IMR-90 (cell line): ENCODE data around the gene DHRS13. TPM values are rescaled to one million over a fixed set of nuclear protein-coding genes. Genes with fewer than 3 reads are reported as not detected.
A peak's percentile ranks its signal among the peaks of the same experiment; 100 is the strongest.

ENCODE experiments used
- ATAC-seq: fragments of 200-7000 bp; cut with Tn5 transposase; 2 replicates; pipeline ENCODE4 v1.9.1; 2020; ENCODE audit warnings: low read depth, mild to moderate bottlenecking, moderate library complexity
- Bru-seq: library from RNA; stranded (reverse); fragments of 400-500 nt; gene quantifications from one replicate; lab custom pipeline; 2021; lab: Mats Ljungman, UMichigan
- BruChase-seq, 2 experiments: library from RNA; stranded (reverse); fragments of 400-500 nt; gene quantifications; one replicate each; lab custom pipeline; 2021; lab: Mats Ljungman, UMichigan
- BruUV-seq: library from RNA; stranded (reverse); fragments of 400-500 nt; replicated peaks from 2 replicates; lab custom pipeline; 2021; lab: Mats Ljungman, UMichigan
- CTCF ChIA-PET: fragments of 300-600 bp; formaldehyde crosslinking; extraction: SDS; loops from one replicate; lab custom pipeline; 2021; ENCODE audit warnings: antibody characterized with exemption; lab: Yijun Ruan, JAX
- POLR2A ChIA-PET: fragments of 300-600 bp; sonication (Branson Sonifier 250); formaldehyde crosslinking; loops from one replicate; lab custom pipeline; 2022; ENCODE audit warnings: antibody characterized with exemption; ENCODE audit not compliant: unreplicated experiment; lab: Charles Lee
- DNase-seq: peaks from one replicate; pipeline ENCODE4 v3.0.0; 2013
- H2AFZ ChIP-seq: replicated peaks from 2 replicates; pipeline ENCODE3; 2013; ENCODE audit warnings: low read length, mild to moderate bottlenecking; ENCODE audit not compliant: poor library complexity
- H2AK5ac ChIP-seq: 2 replicates; pipeline ENCODE4 v1.6.1; 2013; ENCODE audit warnings: low read depth, low read length, inconsistent platforms
- H2AK9ac ChIP-seq: replicated peaks from 2 replicates; pipeline ENCODE3; 2013; ENCODE audit warnings: mild to moderate bottlenecking, low read depth, low read length, moderate library complexity; ENCODE audit not compliant: poor library complexity
- H2BK120ac ChIP-seq: 2 replicates; pipeline ENCODE4 v1.6.1; 2013; ENCODE audit warnings: low read depth, low read length, inconsistent platforms
- H2BK15ac ChIP-seq: 3 replicates; pipeline ENCODE4 v1.6.1; 2013; ENCODE audit warnings: low read depth, low read length, inconsistent platforms
- H2BK20ac ChIP-seq: 2 replicates; pipeline ENCODE4 v1.6.1; 2013; ENCODE audit warnings: low read depth, mild to moderate bottlenecking, inconsistent platforms, low read length, moderate library complexity
- H2BK5ac ChIP-seq: 2 replicates; pipeline ENCODE4 v1.6.1; 2013; ENCODE audit warnings: mild to moderate bottlenecking, low read depth, low read length, inconsistent platforms; ENCODE audit not compliant: poor library complexity, severe bottlenecking
- H3K14ac ChIP-seq: replicated peaks from 2 replicates; pipeline ENCODE4 v1.6.1; 2013; ENCODE audit warnings: low read depth, low read length, inconsistent platforms
- H3K18ac ChIP-seq: 2 replicates; pipeline ENCODE4 v1.6.1; 2013; ENCODE audit warnings: low read depth, low read length, control low read depth
- H3K23ac ChIP-seq: 2 replicates; pipeline ENCODE4 v1.6.1; 2013; ENCODE audit warnings: low read depth, low read length, inconsistent platforms
- H3K27ac ChIP-seq: 2 replicates; pipeline ENCODE4 v1.5.1; 2013; ENCODE audit warnings: mild to moderate bottlenecking, control low read depth, low read length; ENCODE audit not compliant: insufficient read depth
- H3K27me3 ChIP-seq: 2 replicates; pipeline ENCODE4 v1.6.1; 2013; ENCODE audit warnings: low read length; ENCODE audit not compliant: control insufficient read depth, insufficient read depth
- H3K36me3 ChIP-seq: 2 replicates; pipeline ENCODE4 v1.6.1; 2013; ENCODE audit warnings: low read length, mixed read lengths; ENCODE audit not compliant: control insufficient read depth, insufficient read depth
- H3K4ac ChIP-seq: 2 replicates; pipeline ENCODE4 v1.6.1; 2013; ENCODE audit warnings: low read depth, low read length, inconsistent platforms
- H3K4me1 ChIP-seq: 2 replicates; pipeline ENCODE4 v1.6.1; 2013; ENCODE audit warnings: low read length, mixed read lengths; ENCODE audit not compliant: control insufficient read depth, insufficient read depth
- H3K4me2 ChIP-seq: 2 replicates; pipeline ENCODE4 v1.6.1; 2013; ENCODE audit warnings: low read depth, mild to moderate bottlenecking, control low read depth, low read length, moderate library complexity
- H3K4me3 ChIP-seq: 2 replicates; pipeline ENCODE4 v1.5.1; 2013; ENCODE audit warnings: low read depth, mild to moderate bottlenecking, control low read depth, low read length, moderate library complexity; ENCODE audit not compliant: insufficient read depth
- H3K56ac ChIP-seq: 2 replicates; pipeline ENCODE4 v1.6.1; 2013; ENCODE audit warnings: low read length, inconsistent platforms; ENCODE audit not compliant: insufficient read depth; ENCODE audit errors: extremely low read depth
- H3K79me1 ChIP-seq, 2 experiments: 2 replicates each; pipeline ENCODE4 v1.6.1; 2013; ENCODE audit warnings: low read length in 2 of 2, inconsistent platforms in 1 of 2, low read depth in 1 of 2
- H3K9ac ChIP-seq: 2 replicates; pipeline ENCODE4 v1.6.1; 2013; ENCODE audit warnings: low read depth, low read length, control low read depth
- H3K9me1 ChIP-seq: 2 replicates; pipeline ENCODE4 v1.6.1; 2013; ENCODE audit warnings: low read length, inconsistent platforms; ENCODE audit not compliant: insufficient read depth
- H3K9me3 ChIP-seq: 2 replicates; pipeline ENCODE4 v1.6.1; 2013; ENCODE audit warnings: low read length; ENCODE audit not compliant: control insufficient read depth, insufficient read depth
- H4K20me1 ChIP-seq: 2 replicates; pipeline ENCODE4 v1.6.1; 2013; ENCODE audit warnings: low read length, inconsistent platforms; ENCODE audit not compliant: insufficient read depth
- H4K5ac ChIP-seq: 2 replicates; pipeline ENCODE4 v1.6.1; 2013; ENCODE audit warnings: mild to moderate bottlenecking, low read depth, low read length, control low read depth
- H4K8ac ChIP-seq, 2 experiments: 2 replicates each; pipeline ENCODE4 v1.6.1; 2013; ENCODE audit warnings: low read depth in 2 of 2, low read length in 2 of 2, control low read depth in 1 of 2, inconsistent platforms in 1 of 2
- H4K91ac ChIP-seq: 2 replicates; pipeline ENCODE4 v1.6.1; 2013; ENCODE audit warnings: low read depth, low read length, inconsistent platforms; ENCODE audit not compliant: insufficient read depth
- BHLHE40 ChIP-seq: fragments of 150-350 bp; IDR thresholded peaks from 2 replicates; pipeline ENCODE4 v1.6.1; 2016; ENCODE audit warnings: mild to moderate bottlenecking, low read depth, low read length
- CEBPB ChIP-seq: IDR thresholded peaks from 2 replicates; pipeline ENCODE4 v1.6.1; 2012; ENCODE audit warnings: low read depth, low read length, improper control_type of control experiment
- CHD1 ChIP-seq: IDR thresholded peaks from 2 replicates; pipeline ENCODE4 v1.6.1; 2012; ENCODE audit warnings: low read depth, low read length, improper control_type of control experiment
- FOS ChIP-seq: fragments of 150-350 bp; IDR thresholded peaks from 2 replicates; pipeline ENCODE4 v1.6.1; 2016; ENCODE audit warnings: low read depth, low read length
- MAFK ChIP-seq: IDR thresholded peaks from 2 replicates; pipeline ENCODE4 v1.6.1; 2012; ENCODE audit warnings: low read depth, low read length, improper control_type of control experiment
- MAZ ChIP-seq: IDR thresholded peaks from 2 replicates; pipeline ENCODE4 v1.6.1; 2012; ENCODE audit warnings: low read depth, mild to moderate bottlenecking, low read length, improper control_type of control experiment, moderate library complexity, borderline replicate concordance
- NFE2L2 ChIP-seq: fragments of 150-350 bp; IDR thresholded peaks from 2 replicates; pipeline ENCODE4 v1.6.1; 2016; ENCODE audit warnings: low read depth, mild to moderate bottlenecking, low read length
- POLR2A ChIP-seq: IDR thresholded peaks from 2 replicates; pipeline ENCODE4 v1.6.1; 2012; ENCODE audit warnings: mild to moderate bottlenecking, low read depth, low read length
- RAD21 ChIP-seq: IDR thresholded peaks from 2 replicates; pipeline ENCODE4 v1.6.1; 2012; ENCODE audit warnings: low read length, improper control_type of control experiment
- RCOR1 ChIP-seq: IDR thresholded peaks from 2 replicates; pipeline ENCODE4 v1.6.1; 2012; ENCODE audit warnings: mild to moderate bottlenecking, low read length, improper control_type of control experiment; ENCODE audit not compliant: insufficient replicate concordance
- RFX5 ChIP-seq: IDR thresholded peaks from 2 replicates; pipeline ENCODE4 v1.8.0; 2012; ENCODE audit warnings: low read depth, mild to moderate bottlenecking, low read length, moderate library complexity
- SMC3 ChIP-seq: fragments of 150-350 bp; IDR thresholded peaks from 2 replicates; pipeline ENCODE4 v1.6.1; 2016; ENCODE audit warnings: low read depth, mild to moderate bottlenecking, antibody characterized with exemption, low read length, moderate library complexity
- USF2 ChIP-seq: fragments of 150-350 bp; IDR thresholded peaks from 2 replicates; pipeline ENCODE4 v1.6.1; 2017; ENCODE audit warnings: mild to moderate bottlenecking, antibody characterized with exemption, low read length, low read depth
- WGBS, 2 experiments: methylation state at CpG; one replicate each; pipeline versions ENCODE4 v1.1.5 to v1.1.7; 2013; ENCODE audit warnings: missing lambda C conversion rate in 2 of 2; ENCODE audit not compliant: insufficient read length in 1 of 2; ENCODE audit errors: extremely low coverage in 2 of 2; 5-methylcytosine and 5-hydroxymethylcytosine counted together
- dilution Hi-C: fragments of 300-500 bp; cut with HindIII; formaldehyde crosslinking; loops from one replicate; pipeline ENCODE4 v1.14.3; 2018; ENCODE audit warnings: low sequenced_read_pairs; ENCODE audit not compliant: unreplicated experiment
- in situ Hi-C: fragments of 300-500 bp; cut with MboI; formaldehyde crosslinking; loops from 3 replicates; pipeline ENCODE4 v1.14.3; 2019; ENCODE audit warnings: low sequenced_read_pairs, inconsistent platforms, mixed read lengths
- intact Hi-C: fragments of 100-400 bp; cut with micrococcal nuclease; formaldehyde crosslinking; loops from 2 replicates; pipeline ENCODE4 v1.10.0; 2022
- long read RNA-seq: library from polyadenylated mRNA; unstranded; transcript quantifications from one replicate; pipeline ENCODE4 v2.0.0, GENCODE V29; 2021; ENCODE audit not compliant: unreplicated experiment
- polyA plus RNA-seq, 3 experiments: library from polyadenylated mRNA; depleted of rRNA; stranded (reverse); fragments of >200 nt; gene quantifications; 2 replicates each; pipeline ENCODE4 v1.2.3, GENCODE V29; 2012; ENCODE audit warnings: low replicate concordance in 1 of 3
- total RNA-seq: library from RNA; depleted of rRNA; stranded (reverse); fragments of >200 nt; gene quantifications from 2 replicates; pipeline ENCODE4 v1.2.3, GENCODE V29; 2012; rRNA removed

The DHRS13 gene
- total RNA-seq (2.7 and 2.8 TPM in 2 replicates), polyA plus RNA-seq (2012; rRNA removed) (3.9 and 4.1 TPM in 2 replicates), Bru-seq, nascent RNA (percentile 33 among the genes with signal in this experiment), BruChase-seq, experiment 1, labeled RNA remaining after a 6-hour chase (percentile 41 among the genes with signal in this experiment), BruChase-seq, experiment 2, labeled RNA remaining after a 2-hour chase (percentile 38 among the genes with signal in this experiment)
- 3.7 and 5.3 TPM in 2 replicates for polyA plus RNA-seq (2012; cell fraction: cytosol; rRNA removed)
- 3.0 and 3.2 TPM in 2 replicates for polyA plus RNA-seq (2012; cell fraction: nucleus; rRNA removed; ENCODE audit: low replicate concordance)
- long read RNA-seq, transcript DHRS13-201 (5 exons, 1,921 nt) = major isoform, 5 of 10 reads
- long read RNA-seq, partial matches to known transcripts = 0 of 10 reads
- long read RNA-seq, other reads (novel, unspliced or antisense) = 1 of 10 reads

- Histone ChIP-seq H3K9me3 (no peaks in the 10 kb centered on the region), H3K18ac (no peak within 1 kb of the TSS), H3K79me1 (peaks cover 10 to 37% of the 10 kb centered on the region in 2 experiments; a peak in 3 of 4 replicates), H3K4me2 (peak within 1 kb of the TSS; percentile 92), H3K27ac (peak within 1 kb of the TSS; percentile 27; the same call in 1 of the 2 replicates), H2BK5ac (peak within 1 kb of the TSS; percentile 14), H2BK15ac (no peak within 1 kb of the TSS), H3K56ac (0 out of 2 replicates have a peak within 1 kb of the TSS, but pooled peaks have one; percentile 9), H3K23ac (peak within 1 kb of the TSS; percentile 46), H3K27me3 (no peaks in the 10 kb centered on the region), H2AK5ac (peak within 1 kb of the TSS; percentile 59; the same call in 1 of the 2 replicates), H2BK20ac (no peak within 1 kb of the TSS), H3K4me3 (peak within 1 kb of the TSS; percentile 62), H3K4ac (peak within 1 kb of the TSS; percentile 16; the same call in 1 of the 2 replicates), H3K4me1 (peaks cover 10% of the 10 kb centered on the region), H4K5ac (peak within 1 kb of the TSS; percentile 43; the same call in 1 of the 2 replicates), H4K8ac (peak within 1 kb of the TSS in 1 of 2 experiments; percentile 28; a peak in 1 of 4 replicates), H3K14ac (0 out of 2 replicates have a peak within 1 kb of the TSS, but pooled peaks have one; percentile 4), H3K9ac (peak within 1 kb of the TSS; percentile 37; the same call in 1 of the 2 replicates), H2AFZ (peak within 1 kb of the TSS; percentile 97), H4K20me1 (peaks cover 18% of the 10 kb centered on the region; the same call in 1 of the 2 replicates), H3K36me3 (peaks cover 20% of the 10 kb centered on the region), H2AK9ac (peak within 1 kb of the TSS; percentile 68), H3K9me1 (peaks cover 16% of the 10 kb centered on the region), H4K91ac (no peak within 1 kb of the TSS), H2BK120ac (no peak within 1 kb of the TSS)
- 0% methylated on average over 26 of the region's 55 CpGs; no CpG with 5 or more reads in 1 of the 2 experiments for WGBS, 2 experiments
- intact Hi-C loops = no loop called here
- in situ Hi-C loops = no loop called here
- DNase-seq (peak; percentile 83), ATAC-seq (peak; percentile 92)
- no TSS peak for BruUV-seq
- ChIA-PET POLR2A (interaction anchor here (0.5 kb wide), 1 partner anchor 243 kb away, joined by 3 read pairs; no protein-coding TSS in a partner anchor), CTCF (interaction anchor here (0.9 to 1.7 kb wide), 4 partner anchors 49 to 139 kb away, joined by 3 to 6 read pairs (median 4); no protein-coding TSS in a partner anchor)
- dilution Hi-C loops = no loop called here
- no peak for TF ChIP-seq CHD1
- TF ChIP-seq SMC3 = peak; percentile 40
- no peak for TF ChIP-seq RFX5
- peak; percentile 73; the same call in 1 of the 2 replicates for TF ChIP-seq MAZ
- TF ChIP-seq MAFK = no peak
- no peak for TF ChIP-seq FOS
- peak; percentile 85 for TF ChIP-seq BHLHE40
- no peak for TF ChIP-seq POLR2A
- TF ChIP-seq CEBPB = no peak
- no peak for TF ChIP-seq NFE2L2
- TF ChIP-seq RAD21 = peak; percentile 43
- TF ChIP-seq USF2 = no peak
- TF ChIP-seq RCOR1 = no peak
Observed at GRCh38 chr17:28902819-28903545, at the start of gene DHRS13. DHRS13 (minus strand) TSS chr17:28903079; CDS start chr17:28902944, 135 bp downstream.
